PC-3 (cell line): ENCODE measurements around the gene SAMD3. TPM values are rescaled to one million over a fixed set of nuclear protein-coding genes. Genes with fewer than 3 reads are reported as not detected.
A peak's percentile ranks its signal among the peaks of the same experiment; 100 is the strongest.

Experiments used
- ATAC-seq: fragments of 200-7000 bp; cut with Tn5 transposase; 2 replicates; pipeline ENCODE4 v1.9.1; 2020; ENCODE audit warnings: mild to moderate bottlenecking, moderate library complexity
- BruUV-seq: library from RNA; stranded (reverse); fragments of 400-500 nt; replicated peaks from 2 replicates; lab custom pipeline; 2021; lab: Mats Ljungman, UMichigan
- CTCF ChIA-PET: fragments of 300-600 bp; sonication (Branson Sonifier 250); formaldehyde crosslinking; loops from one replicate; lab custom pipeline; 2022; ENCODE audit warnings: antibody characterized with exemption; lab: Charles Lee
- POLR2A ChIA-PET: fragments of 300-600 bp; sonication (Branson Sonifier 250); formaldehyde crosslinking; loops from one replicate; lab custom pipeline; 2022; ENCODE audit warnings: antibody characterized with exemption; ENCODE audit not compliant: unreplicated experiment; lab: Charles Lee
- DNase-seq: peaks from one replicate; pipeline ENCODE4 v3.0.0-alpha.2; 2015
- H2AFZ ChIP-seq: fragments of 300-600 bp; sonication (generic); 2 replicates; pipeline ENCODE4 v1.6.0; 2016; ENCODE audit warnings: antibody characterized with exemption, low read length
- H3F3A ChIP-seq: fragments of 300-600 bp; sonication (generic); one replicate; pipeline ENCODE4 v1.6.0; 2017; ENCODE audit warnings: antibody characterized with exemption, low read length, control low read depth, mild to moderate bottlenecking; ENCODE audit not compliant: unreplicated experiment
- H3K27ac ChIP-seq: fragments of 300-600 bp; sonication (generic); 2 replicates; pipeline ENCODE4 v1.5.1; 2016; ENCODE audit warnings: mild to moderate bottlenecking, low read length
- H3K27me3 ChIP-seq: fragments of 300-600 bp; sonication (generic); 2 replicates; pipeline ENCODE4 v1.6.1; 2016; ENCODE audit warnings: low read length, mixed read lengths
- H3K36me3 ChIP-seq: fragments of 300-600 bp; sonication (generic); 2 replicates; pipeline ENCODE4 v1.6.1; 2016; ENCODE audit warnings: low read depth, mixed run types, low read length, mixed read lengths
- H3K4me1 ChIP-seq: fragments of 300-600 bp; sonication (generic); 2 replicates; pipeline ENCODE4 v1.5.1; 2016; ENCODE audit warnings: low read length; ENCODE audit not compliant: insufficient read depth
- H3K4me2 ChIP-seq: fragments of 300-600 bp; sonication (generic); 2 replicates; pipeline ENCODE4 v1.6.0; 2016; ENCODE audit warnings: low read length
- H3K4me3 ChIP-seq: fragments of 300-600 bp; sonication (generic); 2 replicates; pipeline ENCODE4 v1.5.1; 2016; ENCODE audit warnings: mild to moderate bottlenecking, low read length, mixed read lengths
- H3K79me2 ChIP-seq: fragments of 300-600 bp; sonication (generic); 2 replicates; pipeline ENCODE4 v1.6.1; 2017; ENCODE audit warnings: low read length, mixed read lengths
- H3K9ac ChIP-seq: fragments of 300-600 bp; sonication (generic); 2 replicates; pipeline ENCODE4 v1.6.0; 2016; ENCODE audit warnings: mild to moderate bottlenecking, low read length
- H3K9me2 ChIP-seq: fragments of 300-600 bp; sonication (generic); replicated peaks from 2 replicates; pipeline ENCODE4 v1.6.1; 2016; ENCODE audit warnings: mixed run types, low read length, mixed read lengths
- H3K9me3 ChIP-seq: fragments of 300-600 bp; sonication (generic); 2 replicates; pipeline ENCODE4 v1.6.1; 2016; ENCODE audit warnings: low read length, mixed read lengths
- H4K20me1 ChIP-seq: fragments of 300-600 bp; sonication (generic); 2 replicates; pipeline ENCODE4 v1.6.1; 2016; ENCODE audit warnings: low read length, mixed read lengths
- CTCF ChIP-seq: fragments of 300-600 bp; sonication (generic); conservative IDR thresholded peaks from 2 replicates; pipeline ENCODE4 v1.5.1; 2017; ENCODE audit warnings: antibody characterized with exemption, low read depth, mild to moderate bottlenecking, low read length
- EZH2 ChIP-seq: fragments of 300-600 bp; sonication (generic); IDR thresholded peaks from one replicate; pipeline ENCODE4 v1.6.1; 2017; ENCODE audit warnings: antibody characterized with exemption, mild to moderate bottlenecking, low read length; ENCODE audit not compliant: unreplicated experiment
- EZH2phosphoT487 ChIP-seq: fragments of 300-600 bp; sonication (generic); IDR thresholded peaks from 2 replicates; pipeline ENCODE4 v1.6.1; 2018; ENCODE audit warnings: mild to moderate bottlenecking, antibody characterized with exemption, low read length, borderline replicate concordance
- intact Hi-C: fragments of 100-400 bp; cut with micrococcal nuclease; formaldehyde crosslinking; loops from 2 replicates; pipeline ENCODE4 v1.9.0; 2023
- total RNA-seq: library from RNA; depleted of rRNA; stranded (reverse); fragments of >200 nt; gene quantifications from 2 replicates; pipeline ENCODE4 v1.2.3, GENCODE V29; 2014

Gene SAMD3
- total RNA-seq, 1 experiment from 2014 or later: not detected

- DNase-seq (no peak), ATAC-seq (no peak)
- Histone ChIP-seq H3K9ac (no peak overlapping the region), H3K36me3 (no peaks in the 10 kb centered on the region), H3K4me1 (peaks cover 7% of the 10 kb centered on the region), H3K9me3 (no peaks in the 10 kb centered on the region), H3K79me2 (no peaks in the 10 kb centered on the region), H4K20me1 (no peaks in the 10 kb centered on the region), H3K27me3 (no peaks in the 10 kb centered on the region), H3K4me2 (no peak overlapping the region), H3K9me2 (no peaks in the 10 kb centered on the region), H3K27ac (no peak overlapping the region), H2AFZ (no peak overlapping the region), H3K4me3 (no peak overlapping the region), H3F3A (no peaks in the 10 kb centered on the region)
- ChIA-PET POLR2A (no interaction called here), CTCF (no interaction called here)
- no peak for TF ChIP-seq CTCF
- no peak for TF ChIP-seq EZH2
- TF ChIP-seq EZH2phosphoT487: no peak
- intact Hi-C loops: no loop called here
- no TSS peak for BruUV-seq
Observed at GRCh38 chr6:130183271-130184222, 39.2 kb downstream of the SAMD3 start.

GRCh38 chr6:130182466-130182865 is 40.3 kb downstream of the SAMD3 start:
- Histone ChIP-seq H3K4me1 (peaks cover 11% of the 10 kb centered on the region), H3F3A (no peaks in the 10 kb centered on the region), H3K4me3 (no peak overlapping the region), H3K9ac (no peak overlapping the region), H2AFZ (no peak overlapping the region), H3K27me3 (no peaks in the 10 kb centered on the region), H4K20me1 (no peaks in the 10 kb centered on the region), H3K4me2 (no peak overlapping the region), H3K36me3 (no peaks in the 10 kb centered on the region), H3K9me2 (no peaks in the 10 kb centered on the region), H3K79me2 (no peaks in the 10 kb centered on the region), H3K27ac (no peak overlapping the region), H3K9me3 (no peaks in the 10 kb centered on the region)
- BruUV-seq: no TSS peak
- POLR2A ChIA-PET: no interaction called here
- ATAC-seq (no peak), DNase-seq (no peak)
- intact Hi-C loops: no loop called here
- CTCF ChIA-PET: no interaction called here
- TF ChIP-seq EZH2phosphoT487 (no peak), CTCF (no peak), EZH2 (no peak)

- no peaks in the 10 kb centered on the region for H4K20me1 ChIP-seq
- H3F3A ChIP-seq: no peaks in the 10 kb centered on the region
- intact Hi-C loops: no loop called here
- no peaks in the 10 kb centered on the region for H3K9me3 ChIP-seq
- H3K27ac ChIP-seq: no peak overlapping the region
- no peak overlapping the region for H2AFZ ChIP-seq
- peaks cover 11% of the 10 kb centered on the region for H3K4me1 ChIP-seq
- no peak for TF ChIP-seq CTCF
- TF ChIP-seq EZH2: no peak
- TF ChIP-seq EZH2phosphoT487: no peak
- ATAC-seq: peak; percentile 100
- H3K36me3 ChIP-seq: no peaks in the 10 kb centered on the region
- no peak overlapping the region for H3K9ac ChIP-seq
- no TSS peak for BruUV-seq
- H3K9me2 ChIP-seq: no peaks in the 10 kb centered on the region
- H3K27me3 ChIP-seq: no peaks in the 10 kb centered on the region
- no peaks in the 10 kb centered on the region for H3K79me2 ChIP-seq
- DNase-seq: peak; percentile 86
- ChIA-PET POLR2A (no interaction called here), CTCF (no interaction called here)
- no peak overlapping the region for H3K4me2 ChIP-seq
- H3K4me3 ChIP-seq: no peak overlapping the region
Observed at GRCh38 chr6:130178692-130179091, 44.1 kb downstream of the SAMD3 start.
